HG02943 (cell line): ENCODE measurements around the gene COL23A1.

ENCODE experiments used
- ATAC-seq: cut with Tn5 transposase; IDR thresholded peaks from one replicate; pipeline ENCODE4 v1.9.1; 2021; ENCODE audit warnings: mild to moderate bottlenecking, low read depth, moderate library complexity; ENCODE audit not compliant: unreplicated experiment

COL23A1 gene

DNA sequence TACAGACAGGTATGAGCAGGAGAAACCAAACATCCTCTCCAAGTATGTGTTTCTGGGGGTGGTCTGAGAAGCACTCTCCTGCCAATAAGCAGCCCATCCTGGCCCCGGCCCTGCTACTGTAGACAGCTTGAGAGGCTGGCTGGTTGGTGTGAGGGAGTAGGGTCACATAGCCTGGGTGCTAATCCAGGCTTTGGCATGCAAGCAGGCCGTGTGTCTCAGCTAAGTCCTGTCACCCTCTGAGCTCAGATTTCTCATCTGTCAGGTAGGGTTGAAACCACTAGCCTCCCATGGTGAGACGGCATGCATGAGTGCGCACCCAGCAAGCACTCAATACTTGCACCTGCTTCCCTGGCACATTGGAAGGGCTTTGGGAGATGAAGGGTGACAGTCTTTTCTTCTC lies 307.8 kb downstream of the COL23A1 start:
- ATAC-seq, result no peak

DNA sequence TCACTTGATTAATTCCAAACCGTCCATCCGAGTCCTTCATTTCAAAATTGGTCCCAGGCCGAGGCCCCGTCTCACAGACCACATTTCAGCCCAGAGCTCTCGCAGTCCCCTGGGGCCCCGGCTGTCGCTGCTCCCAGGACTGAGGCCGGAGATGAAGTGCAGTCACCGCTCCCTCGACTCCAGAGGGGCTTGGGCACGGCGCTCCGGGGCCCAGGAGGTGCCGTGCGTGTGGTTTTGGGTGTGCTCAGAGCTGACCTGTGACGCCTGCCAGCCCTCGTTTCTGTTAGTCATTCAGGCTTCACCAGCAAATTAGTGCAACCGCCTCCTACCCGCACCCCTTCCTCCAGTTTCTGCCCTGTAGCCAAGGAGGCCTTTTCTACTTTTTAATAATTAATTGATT lies 308.9 kb downstream of the COL23A1 start:
- ATAC-seq, result no peak

DNA sequence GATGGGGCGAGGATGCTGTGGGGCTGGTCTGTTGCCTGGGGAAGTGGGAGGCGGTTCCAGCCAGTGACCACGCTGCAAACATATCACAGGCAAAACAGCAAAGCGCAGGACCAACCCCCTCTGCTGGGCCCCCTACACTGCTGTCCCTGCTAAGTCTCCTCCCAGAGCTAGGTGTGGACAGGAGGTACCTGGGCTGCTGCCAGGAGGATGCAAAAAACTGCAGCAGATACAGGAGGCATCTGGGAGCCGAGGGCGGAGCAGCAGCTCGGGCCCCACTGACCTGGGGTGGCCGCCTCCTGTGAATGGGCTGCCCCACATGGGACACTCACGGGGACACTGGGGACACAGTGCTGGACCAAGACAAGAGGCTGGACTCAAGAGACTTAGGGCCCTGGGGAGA lies 309.6 kb downstream of the COL23A1 start:
- ATAC-seq, result no peak

DNA sequence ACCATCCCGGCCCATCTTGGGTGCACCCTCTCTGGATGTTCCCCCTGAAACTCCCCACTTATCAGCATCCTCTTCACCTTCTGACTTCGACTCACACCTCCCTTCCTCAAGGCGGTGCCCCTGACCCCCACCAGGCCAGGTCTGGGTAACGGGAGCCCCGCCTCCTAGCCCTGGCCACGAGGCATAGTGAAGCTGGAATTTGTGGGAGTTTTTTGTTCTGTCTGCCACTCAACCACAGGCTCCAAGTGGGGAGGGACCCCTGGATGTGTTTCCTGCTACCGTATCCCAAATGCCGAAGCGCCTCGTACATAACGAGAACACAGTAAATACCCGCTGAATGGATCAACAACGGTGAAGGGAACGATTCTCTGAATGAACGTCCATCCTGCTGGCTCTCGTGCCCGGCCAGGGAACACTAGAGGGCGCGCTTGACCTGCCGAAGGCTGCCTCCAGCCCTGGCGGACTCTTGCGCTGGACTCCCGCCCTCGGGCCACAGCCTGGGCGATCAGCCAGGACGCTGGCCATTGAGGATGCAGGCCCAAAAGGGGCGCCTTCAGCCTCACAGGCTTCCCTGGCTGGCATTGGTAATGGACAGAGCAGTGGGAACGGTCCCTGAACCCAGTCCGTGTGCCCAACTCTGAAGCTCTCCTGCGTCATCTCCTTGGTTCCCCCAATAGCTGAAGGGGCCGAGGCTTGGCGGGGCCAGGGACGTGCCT lies 310.3 kb downstream of the COL23A1 start:
- ATAC-seq, result no peak

DNA sequence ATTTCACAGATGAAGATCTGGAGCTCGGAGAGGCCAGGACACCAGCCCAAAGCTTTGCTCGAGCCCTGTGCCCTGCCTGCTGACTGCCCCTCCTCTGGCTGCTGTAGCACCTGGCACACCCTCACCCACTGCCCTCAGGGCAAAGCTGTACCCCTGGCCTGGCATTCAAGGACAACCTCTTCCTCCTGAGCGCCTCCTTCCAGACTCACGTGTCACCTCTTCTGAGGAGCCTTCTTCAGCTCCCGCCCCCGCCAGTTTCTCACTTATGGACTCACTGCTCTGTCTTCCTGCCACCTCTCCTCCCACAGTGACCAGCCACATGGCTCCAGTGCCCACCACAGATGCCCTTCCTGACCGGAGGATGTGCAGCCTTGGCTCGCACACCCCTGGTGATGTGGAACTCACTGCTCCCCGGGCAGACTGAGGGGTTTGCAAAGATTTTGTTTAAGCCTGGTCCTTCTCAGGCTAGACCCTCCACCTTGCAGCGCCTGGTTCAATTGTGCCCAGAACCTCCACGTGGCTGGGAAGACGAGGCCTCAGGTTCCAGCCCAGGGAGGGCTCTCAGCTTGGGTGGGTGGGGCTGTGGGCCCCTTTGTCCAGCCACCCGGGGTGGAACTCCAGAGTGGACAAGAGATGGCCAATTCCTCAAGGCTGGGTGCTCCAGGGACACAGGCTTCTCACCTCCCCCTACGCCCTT lies 311.0 kb downstream of the COL23A1 start:
- ATAC-seq, result no peak

GRCh38 chr5:178278358-178279023 lies 311.7 kb downstream of the COL23A1 start:
- ATAC-seq, result no peak

DNA sequence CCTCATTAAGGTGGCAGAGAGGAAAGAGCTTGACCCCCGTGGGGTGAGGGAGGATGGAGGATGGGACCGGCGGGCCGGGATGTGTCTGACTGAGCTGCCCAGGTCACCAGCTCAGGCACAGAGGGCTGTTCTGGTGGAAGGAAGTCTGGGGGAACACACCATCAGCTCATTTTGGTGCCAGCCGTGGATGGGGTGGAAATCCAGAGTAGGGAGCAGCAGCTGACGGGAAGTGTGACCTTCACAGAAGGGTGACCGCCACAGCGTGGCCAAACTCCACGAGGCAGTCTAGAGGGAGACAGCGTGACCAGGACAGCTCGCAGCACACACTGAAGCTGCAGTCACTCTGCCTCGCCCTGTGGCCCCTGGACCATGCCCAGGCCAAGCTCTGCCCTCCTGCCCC lies 312.3 kb downstream of the COL23A1 start:
- no peak for ATAC-seq

DNA sequence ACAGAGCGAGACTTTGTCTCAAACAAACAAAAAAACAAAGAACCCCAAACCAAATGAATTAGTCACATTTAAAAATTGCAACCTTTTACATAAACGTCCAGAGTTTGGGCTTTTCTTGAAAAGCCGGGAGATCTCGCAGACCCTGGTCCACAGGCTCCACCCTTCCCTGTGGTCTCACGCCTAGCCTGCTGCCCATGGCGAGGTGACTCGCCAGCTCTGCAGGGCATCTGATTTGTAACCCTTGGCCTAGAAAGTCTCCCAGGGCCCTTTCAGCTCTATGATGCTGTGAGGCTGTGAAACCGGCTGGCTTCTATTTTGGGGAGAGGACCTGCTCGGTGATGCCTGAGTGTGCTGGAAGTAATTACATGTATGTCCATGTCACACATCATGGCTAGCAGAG lies 312.8 kb downstream of the COL23A1 start:
- no peak for ATAC-seq

GRCh38 chr5:178274781-178275537 lies 315.2 kb downstream of the COL23A1 start:
- ATAC-seq, result no peak

GRCh38 chr5:178273665-178274541 lies 316.3 kb downstream of the COL23A1 start:
- no peak for ATAC-seq

DNA sequence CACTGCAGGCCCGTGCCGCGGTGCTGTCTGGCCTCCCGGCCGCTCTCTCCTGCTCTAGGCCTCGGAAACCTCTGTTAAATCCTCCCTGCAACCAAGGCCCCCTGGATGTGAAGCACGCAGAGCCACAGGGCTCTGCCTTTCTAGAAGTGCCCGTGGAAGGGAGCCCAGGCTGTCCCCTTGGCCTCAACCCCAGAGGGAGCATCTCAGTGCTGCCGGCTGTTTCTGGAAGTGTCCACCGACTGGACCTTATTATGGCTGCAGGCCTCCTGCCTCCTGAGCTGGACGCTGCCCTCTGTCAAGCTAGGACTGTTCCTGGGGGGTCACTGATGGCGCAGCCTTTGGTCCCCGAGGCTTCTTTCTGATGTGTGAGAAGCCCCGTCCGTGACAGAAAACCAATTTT lies 317.2 kb downstream of the COL23A1 start:
- ATAC-seq, result no peak

DNA sequence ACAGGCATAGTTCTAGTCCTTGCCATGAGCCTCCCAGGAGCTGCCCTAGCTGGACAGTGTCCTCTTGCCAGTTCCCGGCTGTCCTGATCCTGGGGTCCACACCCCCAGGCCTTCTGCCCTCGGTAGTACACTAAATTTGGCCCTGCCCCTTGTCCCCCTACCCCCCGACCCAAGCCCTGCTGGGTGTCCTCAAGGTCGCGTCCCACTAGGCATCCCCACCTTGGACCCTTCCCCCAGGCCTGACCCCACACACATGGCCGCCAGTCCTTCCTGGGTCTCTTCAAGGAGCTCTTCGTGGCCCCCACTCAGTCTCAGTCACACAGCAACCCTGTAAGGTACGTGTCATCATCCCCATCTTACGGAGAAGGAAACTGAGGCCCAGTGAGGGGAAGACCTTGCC lies 317.6 kb downstream of the COL23A1 start:
- ATAC-seq, result no peak

DNA sequence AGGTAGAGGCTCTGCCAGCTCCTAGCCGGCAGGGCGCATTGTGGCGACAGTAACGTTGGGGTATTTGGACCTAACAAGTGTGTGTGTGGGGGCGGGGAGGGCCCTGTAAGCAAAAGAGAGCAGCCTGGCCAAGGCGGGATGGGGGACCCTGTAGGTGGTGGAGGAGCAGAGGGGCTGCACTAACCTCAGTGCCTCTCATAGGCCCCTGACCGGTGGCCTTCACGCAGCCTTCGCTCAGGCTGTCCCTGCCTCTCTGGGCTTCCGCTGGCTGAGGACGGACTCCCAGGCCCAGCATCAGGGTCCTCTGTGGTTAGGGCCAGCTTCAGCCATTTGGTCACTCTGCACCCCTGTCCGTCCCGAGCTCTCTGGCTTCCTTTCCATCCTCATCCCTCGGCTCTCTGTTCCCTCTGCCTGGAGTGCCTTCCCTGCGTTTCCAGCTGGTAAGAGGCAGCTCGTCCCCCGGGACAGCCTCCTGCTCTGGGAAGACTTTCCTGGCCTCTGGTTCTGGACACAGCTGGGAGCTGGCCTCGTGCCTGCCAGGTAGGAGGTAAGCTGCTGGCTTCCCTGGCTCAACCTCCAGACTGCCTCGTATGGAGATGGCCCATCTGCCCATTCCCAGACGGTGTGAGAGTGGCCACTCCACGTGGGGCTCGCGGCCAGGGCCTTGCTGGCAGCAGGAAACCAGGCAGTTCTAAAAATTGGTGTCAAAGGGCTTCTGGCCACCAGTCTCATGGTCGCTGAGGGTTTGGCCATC lies 318.3 kb downstream of the COL23A1 start:
- ATAC-seq, result no peak

DNA sequence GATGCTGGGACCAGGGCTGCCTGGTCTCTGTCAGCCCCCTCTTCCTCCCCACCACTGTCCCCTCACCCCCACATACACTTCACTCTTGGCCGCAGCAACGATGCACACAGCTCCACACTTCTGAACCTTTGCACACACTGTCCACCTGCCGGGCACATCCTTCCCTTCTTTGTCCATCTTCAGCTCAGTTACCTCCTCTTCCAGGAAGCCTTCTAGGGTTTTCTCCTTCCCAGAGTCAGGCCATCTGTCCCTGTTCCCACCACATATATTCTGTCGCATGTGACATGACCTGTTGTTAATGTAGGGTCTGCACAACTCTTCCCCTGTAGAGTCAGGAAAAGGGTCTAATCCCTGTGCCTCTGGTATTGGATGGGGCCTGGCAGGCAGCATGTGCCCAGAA lies 319.0 kb downstream of the COL23A1 start:
- no peak for ATAC-seq

DNA sequence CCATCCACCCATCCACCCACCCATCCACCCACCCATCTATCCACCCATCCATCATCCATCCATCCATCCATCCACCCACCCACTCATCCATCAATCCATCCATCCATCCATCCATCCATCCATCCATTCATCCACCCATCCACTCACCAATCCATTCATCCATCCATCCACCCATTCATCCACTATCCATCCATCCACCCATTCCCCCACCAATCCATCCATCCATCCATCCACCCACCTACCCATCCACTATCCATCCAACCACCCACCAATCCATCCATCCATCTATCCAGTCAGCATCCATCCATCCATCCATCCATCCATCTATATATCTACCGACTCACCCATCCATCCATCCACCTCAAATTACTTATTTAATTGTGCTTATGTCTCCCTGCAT lies 320.7 kb downstream of the COL23A1 start:
- no peak for ATAC-seq

GRCh38 chr5:178267876-178268275 lies 322.3 kb downstream of the COL23A1 start:
- no peak for ATAC-seq

DNA sequence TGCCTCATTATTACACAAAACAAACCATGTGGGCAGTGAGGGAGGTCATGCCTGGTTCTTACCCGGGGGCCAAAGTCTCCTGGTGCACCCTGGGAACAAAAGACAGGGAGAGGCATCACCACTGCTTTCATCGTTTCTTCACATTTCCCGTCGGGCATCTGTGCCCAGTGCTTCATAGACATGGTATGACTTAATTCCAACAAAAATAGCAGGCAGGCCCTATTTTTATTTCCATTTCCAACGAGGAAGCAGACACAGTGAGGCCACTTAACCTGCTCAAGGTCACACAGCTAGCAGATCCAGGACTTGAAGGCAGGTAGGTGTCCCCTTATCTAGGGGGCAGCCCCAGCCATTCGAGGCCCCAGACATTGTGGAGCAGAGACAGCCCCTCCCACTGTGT lies 322.9 kb downstream of the COL23A1 start:
- no peak for ATAC-seq

DNA sequence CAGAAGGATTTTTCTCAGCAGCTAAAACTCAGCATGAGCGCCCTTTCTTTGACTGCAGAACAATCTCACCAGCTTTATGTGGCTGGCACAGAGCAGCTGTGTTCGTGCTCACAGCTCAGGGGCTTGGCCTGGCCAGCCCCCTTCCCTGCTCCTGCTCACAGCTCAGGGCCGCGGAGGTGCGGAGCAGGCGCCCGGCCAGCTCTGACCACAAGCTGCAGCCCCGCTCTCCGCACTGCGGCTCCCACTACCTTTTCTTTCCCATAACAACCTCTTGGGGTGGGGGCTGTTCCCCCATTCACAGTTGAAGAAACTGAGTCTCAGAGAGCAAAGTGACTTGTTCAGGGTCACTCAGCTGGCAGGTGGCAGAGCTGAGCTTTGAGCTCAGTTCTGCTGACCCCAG lies 323.6 kb downstream of the COL23A1 start:
- ATAC-seq, result no peak

GRCh38 chr5:178265746-178266145 lies 324.4 kb downstream of the COL23A1 start:
- no peak for ATAC-seq
